GM12801 (cell line): Measurements from ENCODE around the gene GLI3.

Experiments used
- CTCF ChIP-seq: IDR thresholded peaks from one replicate; pipeline ENCODE4 v1.5.1; 2011; ENCODE audit warnings: control low read depth; ENCODE audit not compliant: insufficient read length; ENCODE audit errors: extremely low read depth

GLI3 gene

GRCh38 chr7:41965951-41966505, 271.0 kb downstream of the GLI3 start:
- no peak for TF ChIP-seq CTCF

GRCh38 chr7:41964849-41965745, 271.9 kb downstream of the GLI3 start:
- no peak for TF ChIP-seq CTCF

- no peak for TF ChIP-seq CTCF
These were observed 272.7 kb downstream of the GLI3 start for GRCh38 chr7:41964183-41964753.

- TF ChIP-seq CTCF = no peak
These were observed 280.3 kb downstream of the GLI3 start for GRCh38 chr7:41956705-41957104.

GRCh38 chr7:41955893-41956675, 280.9 kb downstream of the GLI3 start:
- TF ChIP-seq CTCF = no peak

GRCh38 chr7:41955451-41955850, 281.6 kb downstream of the GLI3 start:
- no peak for TF ChIP-seq CTCF

GRCh38 chr7:41954976-41955375, 282.0 kb downstream of the GLI3 start:
- no peak for TF ChIP-seq CTCF
